Vagina (tissue), 2 donors: ENCODE measurements around the gene CLCN6.

ENCODE experiments used
- CTCF ChIP-seq, 3 experiments: fragments of 450-650 bp in 2 of 3; fragments of 200-600 bp in 1 of 3; sonication (generic) in 1 of 3; IDR thresholded peaks; one replicate each; pipeline ENCODE4 v1.5.1; 2017 to 2019; ENCODE audit warnings: antibody characterized with exemption in 3 of 3, mild to moderate bottlenecking in 2 of 3, moderate library complexity in 2 of 3
- POLR2A ChIP-seq, 2 donors: fragments of 450-650 bp; IDR thresholded peaks; one replicate each; pipeline ENCODE4 v1.6.1; 2017; ENCODE audit warnings: antibody characterized with exemption in 2 of 2, mild to moderate bottlenecking in 2 of 2, moderate library complexity in 2 of 2
- POLR2AphosphoS5 ChIP-seq, 2 donors: sonication (generic); formaldehyde crosslinking; IDR thresholded peaks; one replicate each; pipeline ENCODE4 v1.9.0; 2017; ENCODE audit warnings: antibody characterized with exemption in 2 of 2, mild to moderate bottlenecking in 2 of 2, low read depth in 1 of 2; ENCODE audit not compliant: insufficient read depth in 1 of 2

DNA sequence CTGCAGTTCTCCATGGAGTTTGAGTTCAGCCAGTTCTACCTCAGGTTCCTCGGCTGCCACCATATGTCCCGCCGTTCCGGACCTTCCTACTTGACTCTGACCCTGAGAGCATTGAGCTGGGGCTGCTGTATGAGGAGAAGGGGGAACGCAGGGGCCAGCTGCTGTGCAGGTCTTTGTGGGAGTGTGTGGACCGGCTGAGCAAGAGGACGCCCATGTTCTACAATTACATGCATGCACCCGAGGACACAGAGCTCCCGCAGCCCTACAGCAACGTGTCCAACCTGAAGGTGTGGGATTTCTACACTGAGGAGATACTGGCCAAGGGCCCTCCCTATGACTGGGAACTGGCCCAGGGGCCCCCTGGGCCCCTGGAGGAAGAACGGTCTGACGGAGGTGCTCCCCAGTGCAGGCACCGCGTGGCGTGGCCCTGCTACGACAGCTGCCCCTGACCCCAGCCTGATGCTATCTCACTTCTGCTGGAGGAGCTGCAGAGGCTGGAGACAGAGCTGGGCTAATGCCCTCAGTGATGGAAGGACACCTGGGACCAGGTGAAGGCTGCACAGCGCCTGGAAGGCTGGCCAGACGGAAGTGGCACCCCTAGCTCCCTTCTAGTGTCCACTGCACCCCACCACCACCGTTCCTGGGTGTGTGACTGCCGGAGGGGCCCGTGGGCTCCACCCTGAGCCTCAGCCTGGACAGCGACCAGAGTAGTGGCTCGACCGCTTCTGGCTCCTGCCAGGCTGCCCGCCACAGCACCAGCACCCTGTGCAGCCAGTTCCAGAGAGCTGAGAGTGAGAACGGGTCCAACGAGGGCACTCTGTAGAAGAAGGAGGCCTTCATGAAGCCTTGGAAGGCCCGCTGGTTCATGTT is 73.6 kb downstream of the CLCN6 start:
- no peak for TF ChIP-seq POLR2A (IDR thresholded peaks at IDR 0.05)
- no peak for TF ChIP-seq CTCF (IDR thresholded peaks at IDR 0.05)
- no peak for TF ChIP-seq POLR2AphosphoS5 (IDR thresholded peaks at IDR 0.05; ENCODE audit: insufficient read depth in 1 of 2, low read depth in 1 of 2)
